Ascending aorta (tissue), 2 donors: ENCODE measurements around the gene NSRP1. TPM values are rescaled to one million over a fixed set of nuclear protein-coding genes. Genes with fewer than 3 reads are reported as not detected.
"Not testable (repeated sequence)": the region's sequence is repeated elsewhere in the genome, so short reads cannot be mapped to it uniquely, and the experiment has no call there.

ENCODE experiments used
- DNase-seq, 2 donors: peaks; one replicate each; pipeline ENCODE4 v3.0.0-alpha.2; 2019; ENCODE audit warnings: low spot score in 2 of 2
- H3K27ac ChIP-seq, 2 donors: fragments of 200-600 bp; sonication (generic); one replicate each; pipeline ENCODE4 v1.5.1; 2016 to 2017; ENCODE audit warnings: mild to moderate bottlenecking in 1 of 2
- H3K27me3 ChIP-seq: fragments of 200-600 bp; sonication (generic); one replicate; pipeline ENCODE4 v1.5.1; 2017
- H3K36me3 ChIP-seq, 2 donors: fragments of 200-600 bp; sonication (generic); one replicate each; pipeline ENCODE4 v1.5.1; 2016
- H3K4me1 ChIP-seq, 2 donors: fragments of 200-600 bp; sonication (generic); one replicate each; pipeline ENCODE4 v1.5.1; 2016 to 2017; ENCODE audit warnings: mild to moderate bottlenecking in 1 of 2
- H3K4me3 ChIP-seq, 2 donors: fragments of 200-600 bp; sonication (generic); one replicate each; pipeline ENCODE4 v1.5.1; 2016 to 2017; ENCODE audit warnings: mild to moderate bottlenecking in 1 of 2
- H3K9me3 ChIP-seq, 2 donors: fragments of 200-600 bp; sonication (generic); one replicate each; pipeline ENCODE4 v1.5.1; 2016
- intact Hi-C: fragments of 100-400 bp; cut with DNase I; formaldehyde crosslinking; loops from one replicate; pipeline ENCODE4 v1.15.1; 2023
- total RNA-seq: library from RNA; depleted of rRNA; stranded (reverse); fragments of >200 nt; gene quantifications from one replicate; pipeline ENCODE4 v1.1.0, GENCODE V29; 2016
- TF ChIP-seq, protein P1 (sequence below), 3 experiments: fragments of 200-600 bp in 2 of 3; fragments of 450-650 bp in 1 of 3; sonication (generic) in 2 of 3; IDR thresholded peaks; one replicate each; pipeline ENCODE4 v1.5.1; 2016 to 2019; ENCODE audit warnings: antibody characterized with exemption in 3 of 3, mild to moderate bottlenecking in 1 of 3, moderate library complexity in 1 of 3

The NSRP1 gene
- total RNA-seq, 1 donor from 2014 or later, result 5.1 TPM

DNA sequence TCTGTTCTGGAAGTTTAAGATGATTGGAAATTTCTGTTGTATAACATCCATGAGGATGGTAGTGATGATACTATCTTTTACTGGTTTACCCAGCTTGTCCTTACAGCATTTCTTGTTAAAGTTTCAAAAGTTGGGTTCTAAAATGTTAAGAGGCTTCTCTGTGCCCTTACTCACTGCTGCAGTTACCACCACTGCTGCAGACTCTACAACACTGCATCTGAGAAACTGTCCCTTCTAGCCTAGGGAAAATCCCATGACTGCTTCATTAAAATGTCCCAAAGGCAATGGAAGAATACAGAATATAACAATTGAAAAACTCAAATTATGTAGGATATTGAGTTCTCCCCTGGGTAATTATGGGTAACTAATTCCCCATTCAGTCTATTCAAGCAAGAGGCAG is 3.8 kb upstream of the NSRP1 start:
- intact Hi-C loops, result loop anchor here (10.0 kb wide), 1 partner anchor 362 kb away; the partner anchor contains the start of gene GOSR1
- Histone ChIP-seq H3K4me3 (no peak overlapping the region), H3K27ac (no peak overlapping the region), H3K4me1 (peaks cover 0 to under 1% of the 10 kb centered on the region in 2 donors), H3K27me3 (no peaks in the 10 kb centered on the region), H3K9me3 (no peaks in the 10 kb centered on the region), H3K36me3 (no peaks in the 10 kb centered on the region)
- TF ChIP-seq, protein P1, sequence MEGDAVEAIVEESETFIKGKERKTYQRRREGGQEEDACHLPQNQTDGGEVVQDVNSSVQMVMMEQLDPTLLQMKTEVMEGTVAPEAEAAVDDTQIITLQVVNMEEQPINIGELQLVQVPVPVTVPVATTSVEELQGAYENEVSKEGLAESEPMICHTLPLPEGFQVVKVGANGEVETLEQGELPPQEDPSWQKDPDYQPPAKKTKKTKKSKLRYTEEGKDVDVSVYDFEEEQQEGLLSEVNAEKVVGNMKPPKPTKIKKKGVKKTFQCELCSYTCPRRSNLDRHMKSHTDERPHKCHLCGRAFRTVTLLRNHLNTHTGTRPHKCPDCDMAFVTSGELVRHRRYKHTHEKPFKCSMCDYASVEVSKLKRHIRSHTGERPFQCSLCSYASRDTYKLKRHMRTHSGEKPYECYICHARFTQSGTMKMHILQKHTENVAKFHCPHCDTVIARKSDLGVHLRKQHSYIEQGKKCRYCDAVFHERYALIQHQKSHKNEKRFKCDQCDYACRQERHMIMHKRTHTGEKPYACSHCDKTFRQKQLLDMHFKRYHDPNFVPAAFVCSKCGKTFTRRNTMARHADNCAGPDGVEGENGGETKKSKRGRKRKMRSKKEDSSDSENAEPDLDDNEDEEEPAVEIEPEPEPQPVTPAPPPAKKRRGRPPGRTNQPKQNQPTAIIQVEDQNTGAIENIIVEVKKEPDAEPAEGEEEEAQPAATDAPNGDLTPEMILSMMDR (IDR thresholded peaks at IDR 0.05), result no peak
- DNase-seq, result no peak

DNA sequence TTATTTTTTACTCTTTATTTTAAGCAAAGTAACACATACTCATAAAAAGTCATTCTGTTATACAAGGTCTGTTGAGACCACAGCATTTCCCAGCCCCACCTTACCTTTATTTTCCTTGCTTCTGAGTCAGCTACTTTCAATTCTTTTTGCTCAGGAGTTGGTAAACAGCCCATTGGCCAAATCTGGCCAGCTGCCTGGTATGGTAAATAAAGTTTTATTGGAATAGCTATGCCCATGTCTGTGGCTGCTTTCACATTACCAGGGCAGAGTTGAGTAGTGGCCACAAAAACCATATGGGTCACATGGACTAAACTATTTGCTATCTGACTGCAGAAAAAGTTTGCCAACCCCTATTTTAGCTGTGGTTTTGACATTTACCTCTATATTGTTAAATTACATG is 3.4 kb upstream of the NSRP1 start:
- Histone ChIP-seq H3K27me3 (no peaks in the 10 kb centered on the region), H3K4me1 (peaks cover 0 to 3% of the 10 kb centered on the region in 2 donors), H3K4me3 (no peak overlapping the region), H3K36me3 (no peaks in the 10 kb centered on the region), H3K27ac (no peak overlapping the region), H3K9me3 (no peaks in the 10 kb centered on the region)
- intact Hi-C loops, result loop anchor here (10.0 kb wide), 1 partner anchor 362 kb away; the partner anchor contains the start of gene GOSR1
- DNase-seq, result no peak
- TF ChIP-seq, protein P1 (IDR thresholded peaks at IDR 0.05), result no peak

DNA sequence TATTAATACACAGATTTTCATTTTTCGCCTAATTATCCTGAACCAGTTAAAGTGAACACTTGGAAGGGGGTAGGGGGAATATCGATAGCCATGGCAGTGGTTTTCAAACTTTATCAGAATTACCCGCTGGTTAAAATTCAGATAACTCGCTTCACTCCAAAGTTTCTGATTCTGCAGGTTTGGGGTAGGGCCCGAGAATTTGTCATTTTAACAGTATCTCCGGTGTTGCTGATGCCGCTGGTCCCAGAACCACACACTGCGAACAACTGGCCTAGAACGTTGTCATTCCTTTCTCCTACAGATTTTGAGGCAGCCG is 313 bp upstream of the NSRP1 start:
- Histone ChIP-seq H3K36me3 (peaks cover 4 to 8% of the 10 kb centered on the region in 2 donors), H3K4me1 (peaks cover 0 to 12% of the 10 kb centered on the region in 2 donors), H3K9me3 (no peaks in the 10 kb centered on the region), H3K27ac (peak overlapping the region; percentile 92 to 95), H3K4me3 (peak overlapping the region; percentile 65 to 71), H3K27me3 (no peaks in the 10 kb centered on the region)
- no peak for DNase-seq
- TF ChIP-seq, protein P1 (IDR thresholded peaks at IDR 0.05), result no peak
- intact Hi-C loops, result loop anchor here (5.0 to 10.0 kb wide), 4 partner anchors 176 to 486 kb away; partner anchors contain the start of genes BLMH, CPD and GOSR1

DNA sequence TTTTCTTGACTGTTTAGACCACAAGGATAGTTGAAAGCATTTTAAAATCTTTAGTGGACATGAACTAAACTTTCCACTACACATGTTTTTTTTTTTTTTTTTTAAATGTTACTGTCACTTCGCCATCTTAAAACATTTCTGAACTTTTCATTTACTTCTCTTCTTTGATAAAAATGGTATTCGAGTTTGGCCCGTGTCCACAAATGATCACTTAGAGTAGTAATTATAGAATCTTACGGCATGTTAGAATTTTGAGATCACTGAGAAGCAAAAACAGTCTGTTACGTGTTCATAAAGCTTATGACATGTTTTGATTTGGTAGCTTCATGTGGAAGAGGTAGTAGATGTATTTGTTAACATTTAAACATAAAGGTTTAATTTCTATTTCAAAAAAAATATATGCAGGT is 1.1 kb downstream of the NSRP1 start:
- no peaks in the 10 kb centered on the region for H3K27me3 ChIP-seq
- H3K27ac ChIP-seq, result peak overlapping the region; percentile 92 to 95
- H3K36me3 ChIP-seq, result peaks cover 4 to 8% of the 10 kb centered on the region in 2 donors
- H3K9me3 ChIP-seq, result no peaks in the 10 kb centered on the region
- DNase-seq, result no peak
- intact Hi-C loops, result loop anchor here (5.0 to 10.0 kb wide), 4 partner anchors 175 to 485 kb away; partner anchors contain the start of genes BLMH, CPD and GOSR1
- peaks cover 0 to 12% of the 10 kb centered on the region in 2 donors for H3K4me1 ChIP-seq
- peak overlapping the region; percentile 65 to 71 for H3K4me3 ChIP-seq
- TF ChIP-seq, protein P1 (IDR thresholded peaks at IDR 0.05), result no peak

DNA sequence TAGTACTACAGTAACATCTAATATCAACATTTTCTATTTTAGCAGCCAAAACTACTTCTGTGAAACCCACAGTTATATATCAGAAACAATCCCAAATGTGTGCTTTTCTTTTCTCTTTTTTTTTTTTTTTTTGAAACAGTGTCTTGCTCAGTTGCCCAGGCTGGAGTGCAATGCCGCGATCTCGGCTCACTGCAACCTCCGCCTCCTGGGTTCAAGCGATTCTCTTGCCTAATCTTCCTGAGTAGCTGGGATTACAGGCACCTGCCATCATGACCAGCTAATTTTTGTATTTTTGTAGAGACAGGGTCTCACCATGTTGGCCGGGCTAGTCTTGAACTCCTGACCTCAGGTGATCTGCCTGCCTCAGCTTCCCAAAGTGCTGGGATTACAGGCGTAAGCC is 2.0 kb downstream of the NSRP1 start:
- peak overlapping the region in 1 of 2 donors; percentile 71 for H3K4me3 ChIP-seq
- intact Hi-C loops, result loop anchor here (5.0 to 10.0 kb wide), 4 partner anchors 174 to 484 kb away; partner anchors contain the start of genes BLMH, CPD and GOSR1
- peaks cover 0 to 12% of the 10 kb centered on the region in 2 donors for H3K4me1 ChIP-seq
- not testable (repeated sequence) for H3K9me3 ChIP-seq, H3K27ac ChIP-seq, H3K27me3 ChIP-seq, DNase-seq
- H3K36me3 ChIP-seq, result peaks cover 4 to 12% of the 10 kb centered on the region in 2 donors

DNA sequence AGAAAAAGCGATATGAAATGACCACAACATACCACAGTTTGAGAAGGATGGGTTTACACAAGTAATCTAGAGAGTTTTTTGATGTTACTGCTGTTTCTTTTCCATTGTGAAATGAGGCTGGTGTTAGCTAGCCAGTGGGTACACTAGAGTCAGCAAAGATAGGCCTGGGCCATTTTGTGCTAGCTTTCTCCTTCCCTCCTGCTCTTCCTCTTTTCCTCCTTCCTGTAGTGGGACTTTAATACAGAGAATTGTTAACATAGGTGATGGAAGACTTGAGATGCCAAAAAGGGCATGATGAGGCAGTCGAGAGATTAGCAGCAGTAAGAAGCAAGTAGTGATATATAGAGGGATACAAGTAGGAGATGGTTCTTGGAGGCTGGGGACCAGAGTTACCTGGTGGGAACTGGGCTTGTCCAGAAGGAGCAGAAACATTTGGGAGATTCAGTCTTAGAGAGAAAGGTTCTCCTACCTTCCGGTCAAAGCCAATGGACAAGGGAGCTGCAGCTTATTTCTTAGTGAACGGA is 7.7 kb downstream of the NSRP1 start:
- Histone ChIP-seq H3K4me3 (no peak overlapping the region), H3K9me3 (no peaks in the 10 kb centered on the region), H3K4me1 (peaks cover 0 to 2% of the 10 kb centered on the region in 2 donors), H3K27ac (no peak overlapping the region), H3K27me3 (no peaks in the 10 kb centered on the region), H3K36me3 (peaks cover 17 to 33% of the 10 kb centered on the region in 2 donors)
- DNase-seq, result no peak
- intact Hi-C loops, result loop anchor here (2.0 kb wide), 2 partner anchors 112 to 154 kb away; no protein-coding TSS in a partner anchor
- TF ChIP-seq, protein P1 (IDR thresholded peaks at IDR 0.05), result no peak
